ENCODE results near the gene GLDC.
"Not testable (repeated sequence)": the region's sequence is repeated elsewhere in the genome, so short reads cannot be mapped to it uniquely, and the experiment has no call there.

The GLDC gene

GRCh38 chr9:6562871-6563430 lies 82.6 kb downstream of the GLDC start:
- DNase-seq, result no peak

GRCh38 chr9:6562201-6562600 lies 83.3 kb downstream of the GLDC start:
- DNase-seq, result no peak

- DNase-seq, result no peak
Observed at GRCh38 chr9:6557883-6558616, 87.5 kb downstream of the GLDC start.

GRCh38 chr9:6553866-6554265 lies 91.7 kb downstream of the GLDC start:
- DNase-seq, result no peak

- no peak for DNase-seq
Observed at GRCh38 chr9:6552498-6553121, 92.9 kb downstream of the GLDC start.

GRCh38 chr9:6552033-6552432 lies 93.5 kb downstream of the GLDC start:
- no peak for DNase-seq

- DNase-seq, result no peak
Observed at GRCh38 chr9:6551136-6551535, 94.4 kb downstream of the GLDC start.

- DNase-seq, result no peak
Observed at GRCh38 chr9:6549106-6549800, 96.3 kb downstream of the GLDC start.

- DNase-seq, result no peak
Observed at GRCh38 chr9:6545017-6545691, 100.4 kb downstream of the GLDC start.

GRCh38 chr9:6543204-6543603 lies 102.3 kb downstream of the GLDC start:
- DNase-seq, result no peak

GRCh38 chr9:6542617-6543016 lies 102.9 kb downstream of the GLDC start:
- not testable (repeated sequence) for DNase-seq

- no peak for DNase-seq
Observed at GRCh38 chr9:6538666-6539071, 106.9 kb downstream of the GLDC start.

GRCh38 chr9:6535594-6535993 lies 109.9 kb downstream of the GLDC start:
- no peak for DNase-seq

GRCh38 chr9:6525326-6526045 lies 120.0 kb downstream of the GLDC start:
- no peak for DNase-seq

GRCh38 chr9:6522263-6522662 lies 123.3 kb downstream of the GLDC start:
- DNase-seq, result no peak

GRCh38 chr9:6512085-6512657 lies 133.4 kb downstream of the GLDC start:
- DNase-seq, result no peak

- DNase-seq, result no peak
Observed at GRCh38 chr9:6506571-6506970, 139.0 kb downstream of the GLDC start.

GRCh38 chr9:6502399-6502798 lies 143.1 kb downstream of the GLDC start:
- no peak for DNase-seq

- DNase-seq, result no peak
Observed at GRCh38 chr9:6501526-6502210, 143.9 kb downstream of the GLDC start.

- no peak for DNase-seq
Observed at GRCh38 chr9:6498982-6499381, 146.5 kb downstream of the GLDC start.

- DNase-seq, result no peak
Observed at GRCh38 chr9:6495466-6495865, 150.1 kb downstream of the GLDC start.

- DNase-seq, result no peak
Observed at GRCh38 chr9:6490863-6491262, 154.7 kb downstream of the GLDC start.

All from Kasumi-1 (cell line).